ENCODE measurements around the gene POLR3K.

DNA sequence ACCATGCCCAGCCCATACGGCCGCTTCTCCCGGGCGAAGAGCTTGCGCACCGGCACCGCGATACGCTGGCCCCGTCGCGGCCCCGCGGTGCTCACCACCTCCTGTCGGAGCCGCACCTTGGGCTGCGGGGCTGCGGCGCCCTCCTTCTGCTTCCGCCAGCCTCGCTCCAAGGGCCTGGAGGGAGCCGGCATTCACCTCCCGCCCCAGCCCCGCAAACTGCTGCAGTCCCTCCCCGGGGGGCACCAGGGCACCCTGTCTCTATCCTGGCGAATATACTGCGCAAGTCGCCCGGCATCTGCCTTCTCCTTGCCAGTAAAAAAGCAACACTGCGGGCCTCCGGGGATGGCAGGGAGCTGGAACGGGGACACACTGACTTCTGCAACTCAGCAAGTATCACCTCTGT, 8.5 kb upstream of the POLR3K start:
- TF ChIP-seq TAF1 (IDR thresholded peaks at IDR 0.05; ENCODE audit: low read depth, low read length), result no peak
- no peak for TF ChIP-seq POLR2A (IDR thresholded peaks at IDR 0.05; ENCODE audit: low read depth, low read length)

All from GM12891 (cell line).